MM.1S (cell line): ENCODE results near the gene MARCO.

ENCODE experiments used
- DNase-seq: peaks from one replicate; pipeline ENCODE4 v3.0.0-alpha.2; 2015
- H2AFZ ChIP-seq: fragments of 300-600 bp; sonication (generic); 2 replicates; pipeline ENCODE4 v1.6.0; 2016; ENCODE audit warnings: antibody characterized with exemption, low read length
- H3F3A ChIP-seq: fragments of 300-600 bp; sonication (generic); 2 replicates; pipeline ENCODE4 v1.6.1; 2016; ENCODE audit warnings: mild to moderate bottlenecking, antibody characterized with exemption, low read length, moderate library complexity, mixed read lengths; ENCODE audit not compliant: insufficient read depth
- H3K27ac ChIP-seq: fragments of 300-600 bp; sonication (generic); 2 replicates; pipeline ENCODE4 v1.5.1; 2016; ENCODE audit warnings: mild to moderate bottlenecking, low read length
- H3K27me3 ChIP-seq: fragments of 300-600 bp; sonication (generic); replicated peaks from 2 replicates; pipeline ENCODE4 v1.6.0; 2016; ENCODE audit warnings: low read length; ENCODE audit not compliant: insufficient read depth
- H3K36me3 ChIP-seq: fragments of 300-600 bp; sonication (generic); replicated peaks from 2 replicates; pipeline ENCODE4 v1.6.1; 2016; ENCODE audit warnings: mild to moderate bottlenecking, low read length, mixed read lengths; ENCODE audit not compliant: insufficient read depth
- H3K4me1 ChIP-seq: fragments of 300-600 bp; sonication (generic); 2 replicates; pipeline ENCODE4 v1.6.1; 2016; ENCODE audit warnings: low read length, mixed read lengths
- H3K4me2 ChIP-seq: fragments of 300-600 bp; sonication (generic); 2 replicates; pipeline ENCODE4 v1.6.0; 2016; ENCODE audit warnings: low read depth, low read length
- H3K4me3 ChIP-seq: fragments of 300-600 bp; sonication (generic); 2 replicates; pipeline ENCODE4 v1.5.1; 2016; ENCODE audit warnings: low read length, mixed read lengths
- H3K79me2 ChIP-seq: fragments of 300-600 bp; sonication (generic); 2 replicates; pipeline ENCODE4 v1.6.1; 2016; ENCODE audit warnings: mixed run types, low read length, mixed read lengths
- H3K9ac ChIP-seq: fragments of 300-600 bp; sonication (generic); 2 replicates; pipeline ENCODE4 v1.6.1; 2016; ENCODE audit warnings: low read length, mixed read lengths
- H3K9me2 ChIP-seq: fragments of 300-600 bp; sonication (generic); replicated peaks from 2 replicates; pipeline ENCODE4 v1.6.1; 2016; ENCODE audit warnings: mild to moderate bottlenecking, low read length, mixed read lengths; ENCODE audit not compliant: insufficient read depth
- H3K9me3 ChIP-seq: fragments of 300-600 bp; sonication (generic); replicated peaks from 2 replicates; pipeline ENCODE4 v1.6.1; 2016; ENCODE audit warnings: mild to moderate bottlenecking, low read length, mixed read lengths; ENCODE audit not compliant: insufficient read depth
- H4K20me1 ChIP-seq: fragments of 300-600 bp; sonication (generic); 2 replicates; pipeline ENCODE4 v1.6.1; 2016; ENCODE audit warnings: mild to moderate bottlenecking, low read length, moderate library complexity, mixed read lengths; ENCODE audit not compliant: insufficient read depth
- CTCF ChIP-seq: fragments of 300-600 bp; sonication (generic); IDR thresholded peaks from 2 replicates; pipeline ENCODE4 v1.5.1; 2016; ENCODE audit warnings: antibody characterized with exemption, low read length, mixed read lengths
- EZH2 ChIP-seq: fragments of 300-600 bp; sonication (generic); optimal IDR thresholded peaks from 2 replicates; pipeline ENCODE3; 2017; ENCODE audit warnings: low read depth, mild to moderate bottlenecking, antibody characterized with exemption, low read length, mixed read lengths
- EZH2phosphoT487 ChIP-seq: fragments of 300-600 bp; sonication (generic); IDR thresholded peaks from 2 replicates; pipeline ENCODE4 v1.6.1; 2018; ENCODE audit warnings: antibody characterized with exemption, low read length

The MARCO gene

GRCh38 chr2:118981632-118982031 is 39.6 kb downstream of the MARCO start:
- no peaks in the 10 kb centered on the region for H3K9me3 ChIP-seq
- H3K79me2 ChIP-seq = no peaks in the 10 kb centered on the region
- H4K20me1 ChIP-seq = no peaks in the 10 kb centered on the region
- no peak overlapping the region for H3K4me3 ChIP-seq
- H3K4me1 ChIP-seq = no peaks in the 10 kb centered on the region
- H3K27ac ChIP-seq = no peak overlapping the region
- H3K36me3 ChIP-seq = no peaks in the 10 kb centered on the region
- H3K9ac ChIP-seq = no peak overlapping the region
- no peaks in the 10 kb centered on the region for H3F3A ChIP-seq
- no peaks in the 10 kb centered on the region for H3K27me3 ChIP-seq
- H2AFZ ChIP-seq = no peak overlapping the region
- H3K4me2 ChIP-seq = no peak overlapping the region
- TF ChIP-seq EZH2 (no peak), CTCF (no peak)
- DNase-seq = no peak
- no peaks in the 10 kb centered on the region for H3K9me2 ChIP-seq

DNA sequence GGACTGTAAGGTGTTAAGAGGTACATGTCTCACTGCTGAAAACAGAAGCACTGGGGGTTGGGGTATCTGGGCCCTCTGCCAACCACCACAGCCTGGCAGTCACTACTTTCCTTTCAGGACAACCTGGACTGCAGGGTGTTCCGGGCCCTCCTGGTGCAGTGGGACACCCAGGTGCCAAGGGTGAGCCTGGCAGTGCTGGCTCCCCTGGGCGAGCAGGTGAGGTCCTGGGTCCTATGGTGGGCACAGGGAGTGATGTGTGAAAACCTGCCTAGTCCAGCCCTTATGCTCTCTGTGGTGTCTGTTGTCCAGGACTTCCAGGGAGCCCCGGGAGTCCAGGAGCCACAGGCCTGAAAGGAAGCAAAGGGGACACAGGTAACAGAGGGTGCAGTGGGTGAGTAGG is 40.0 kb downstream of the MARCO start:
- Histone ChIP-seq H3K4me1 (no peaks in the 10 kb centered on the region), H3K36me3 (no peaks in the 10 kb centered on the region), H3K79me2 (no peaks in the 10 kb centered on the region), H3K27me3 (no peaks in the 10 kb centered on the region), H3K9me2 (no peaks in the 10 kb centered on the region), H2AFZ (no peak overlapping the region), H3K9me3 (no peaks in the 10 kb centered on the region), H4K20me1 (no peaks in the 10 kb centered on the region), H3K4me2 (no peak overlapping the region), H3K9ac (no peak overlapping the region), H3F3A (no peaks in the 10 kb centered on the region), H3K27ac (no peak overlapping the region), H3K4me3 (no peak overlapping the region)
- DNase-seq = no peak
- TF ChIP-seq EZH2phosphoT487 (no peak), CTCF (no peak), EZH2 (no peak)

- H3K9me2 ChIP-seq = no peaks in the 10 kb centered on the region
- H4K20me1 ChIP-seq = no peaks in the 10 kb centered on the region
- H3K4me1 ChIP-seq = no peaks in the 10 kb centered on the region
- no peaks in the 10 kb centered on the region for H3K79me2 ChIP-seq
- no peak overlapping the region for H3K9ac ChIP-seq
- no peak overlapping the region for H3K4me2 ChIP-seq
- no peak overlapping the region for H3K4me3 ChIP-seq
- H3F3A ChIP-seq = no peaks in the 10 kb centered on the region
- H3K9me3 ChIP-seq = no peaks in the 10 kb centered on the region
- TF ChIP-seq EZH2 = no peak
- no peak for TF ChIP-seq CTCF
- no peak for TF ChIP-seq EZH2phosphoT487
- no peak for DNase-seq
- no peak overlapping the region for H3K27ac ChIP-seq
- H3K27me3 ChIP-seq = no peaks in the 10 kb centered on the region
- H2AFZ ChIP-seq = no peak overlapping the region
- H3K36me3 ChIP-seq = no peaks in the 10 kb centered on the region
These were observed 41.1 kb downstream of the MARCO start for GRCh38 chr2:118983133-118983532.
